T-helper 22 cell (primary cell): Measurements from ENCODE around the gene DEFB125.
"Not testable (repeated sequence)": the region's sequence is repeated elsewhere in the genome, so short reads cannot be mapped to it uniquely, and the experiment has no call there.

Experiments
- DNase-seq: peaks from one replicate; pipeline ENCODE4 v3.0.0-alpha.2; 2020; ENCODE audit warnings: low read depth

The DEFB125 gene

GRCh38 chr20:87401-87800, at the start of gene DEFB125:
Gene DEFB125, plus strand, starts transcription at chr20:87672. Its CDS starts 38 bp downstream, at chr20:87710.
- DNase-seq = no peak

GRCh38 chr20:60035-60918, 27.2 kb upstream of the DEFB125 start:
- no peak for DNase-seq

GRCh38 chr20:61230-61629, 26.2 kb upstream of the DEFB125 start:
- DNase-seq = no peak

- DNase-seq = no peak
Measured at GRCh38 chr20:61757-62156, 25.7 kb upstream of the DEFB125 start.

GRCh38 chr20:62487-62886, 25.0 kb upstream of the DEFB125 start:
- no peak for DNase-seq

GRCh38 chr20:64026-64603, 23.4 kb upstream of the DEFB125 start:
- no peak for DNase-seq

- DNase-seq = no peak
Measured at GRCh38 chr20:64766-65322, 22.6 kb upstream of the DEFB125 start.

- no peak for DNase-seq
Measured at GRCh38 chr20:77231-77630, 10.2 kb upstream of the DEFB125 start.

- DNase-seq = no peak
Measured at GRCh38 chr20:78338-78737, 9.1 kb upstream of the DEFB125 start.

- DNase-seq = no peak
Measured at GRCh38 chr20:79565-79964, 7.9 kb upstream of the DEFB125 start.

- no peak for DNase-seq
Measured at GRCh38 chr20:90651-91050, 3.2 kb downstream of the DEFB125 start.

- DNase-seq = no peak
Measured at GRCh38 chr20:93641-94040, 6.2 kb downstream of the DEFB125 start.

GRCh38 chr20:95215-95614, 7.7 kb downstream of the DEFB125 start:
- no peak for DNase-seq

- not testable (repeated sequence) for DNase-seq
Measured at GRCh38 chr20:97691-98090, 10.2 kb downstream of the DEFB125 start.

- no peak for DNase-seq
Measured at GRCh38 chr20:101975-102374, 14.5 kb downstream of the DEFB125 start.

- no peak for DNase-seq
Measured at GRCh38 chr20:103456-103855, 16.0 kb downstream of the DEFB125 start.

GRCh38 chr20:112396-112795, 24.9 kb downstream of the DEFB125 start:
- no peak for DNase-seq

GRCh38 chr20:117518-117917, 30.0 kb downstream of the DEFB125 start:
- DNase-seq = no peak

- DNase-seq = not testable (repeated sequence)
Measured at GRCh38 chr20:129786-130323, 42.4 kb downstream of the DEFB125 start.

GRCh38 chr20:137668-138490, 50.4 kb downstream of the DEFB125 start:
- DNase-seq = no peak

- DNase-seq = no peak
Measured at GRCh38 chr20:142290-142689, 54.8 kb downstream of the DEFB125 start, which contains the start of gene DEFB126. Gene DEFB126, plus strand, starts transcription at chr20:142590. Its CDS starts 39 bp downstream, at chr20:142629.

- DNase-seq = no peak
Measured at GRCh38 chr20:145877-146276, 58.4 kb downstream of the DEFB125 start.
